Naive B cell (primary cell): ENCODE results near the gene PCA3. TPM values are rescaled to one million over a fixed set of nuclear protein-coding genes. Genes with fewer than 3 reads are reported as not detected.

Experiments used
- ATAC-seq, 2 donors: fragments of 150-1000 bp; cut with Tn5 transposase; 2 replicates each; pipeline ENCODE4 v1.10.0; 2021; ENCODE audit warnings: low read depth in 2 of 2, mild to moderate bottlenecking in 2 of 2, moderate library complexity in 2 of 2
- DNase-seq: peaks from one replicate; pipeline ENCODE4 v3.0.0; 2022
- H3K27ac Mint-ChIP-seq, 6 donors: one replicate each; pipeline ENCODE4 v1.8.0; 2020 to 2022; ENCODE audit warnings: mild to moderate bottlenecking in 6 of 6, mixed read lengths in 6 of 6, moderate library complexity in 5 of 6, inconsistent platforms in 2 of 6
- H3K27me3 Mint-ChIP-seq, 3 donors: one replicate each; pipeline ENCODE4 v1.8.0; 2021 to 2022; ENCODE audit warnings: mixed read lengths in 3 of 3, mild to moderate bottlenecking in 1 of 3
- H3K36me3 Mint-ChIP-seq, 2 donors: one replicate each; pipeline ENCODE4 v1.8.0; 2020 to 2022; ENCODE audit warnings: mixed read lengths in 2 of 2, inconsistent platforms in 1 of 2, mild to moderate bottlenecking in 1 of 2
- H3K4me1 Mint-ChIP-seq, 3 donors: one replicate each; pipeline ENCODE4 v1.8.0; 2020 to 2022; ENCODE audit warnings: mixed read lengths in 3 of 3, inconsistent platforms in 1 of 3, mild to moderate bottlenecking in 1 of 3, moderate library complexity in 1 of 3
- H3K4me3 Mint-ChIP-seq, 8 donors: one replicate each; pipeline ENCODE4 v1.8.0; 2020 to 2022; ENCODE audit warnings: mild to moderate bottlenecking in 8 of 8, mixed read lengths in 8 of 8, moderate library complexity in 8 of 8, inconsistent platforms in 2 of 8
- H3K9me3 Mint-ChIP-seq, 7 donors: one replicate each; pipeline ENCODE4 v1.8.0; 2020 to 2022; ENCODE audit warnings: mixed read lengths in 7 of 7, mild to moderate bottlenecking in 5 of 7, inconsistent platforms in 2 of 7, moderate library complexity in 1 of 7
- polyA plus RNA-seq, 6 donors: library from polyadenylated mRNA; unstranded; fragments of 300-500 nt; fragmentation: Illumina TruSeq; gene quantifications; one replicate each; pipeline ENCODE4 v1.2.3, GENCODE V29; 2021; ENCODE audit warnings: low read depth in 6 of 6

PCA3 gene
- under 1 TPM in 1 of 6 donors, not detected in 5; 0.64 TPM for polyA plus RNA-seq

DNA sequence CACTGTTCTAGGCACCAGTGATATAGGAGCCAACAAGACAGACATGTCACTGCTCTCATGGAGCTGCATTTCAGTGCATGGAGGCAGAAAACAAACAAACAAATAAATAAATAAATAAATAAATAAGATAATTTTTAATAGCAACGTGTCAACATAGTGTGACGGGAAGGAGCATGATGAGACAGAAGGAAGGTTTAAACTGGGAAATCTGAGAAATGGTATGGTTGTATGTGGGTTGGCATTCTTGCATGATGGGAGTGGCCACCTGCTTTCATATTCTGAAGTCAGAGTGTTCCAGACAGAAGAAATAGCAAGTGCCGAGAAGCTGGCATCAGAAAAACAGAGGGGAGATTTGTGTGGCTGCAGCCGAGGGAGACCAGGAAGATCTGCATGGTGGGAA lies at the start of gene PCA3:
PCA3 (plus strand) TSS at position 301 of the 400 bp plus-strand sequence.
- H3K36me3 Mint-ChIP-seq: no peaks in the 10 kb centered on the region
- DNase-seq: no peak

GRCh38 chr9:76716085-76716672 lies 48.1 kb upstream of the PCA3 start:
- Mint-ChIP-seq H3K4me1 (no peaks in the 10 kb centered on the region), H3K27ac (peak overlapping the region in 1 of 6 donors; percentile 42), H3K36me3 (no peaks in the 10 kb centered on the region), H3K4me3 (no peak overlapping the region), H3K27me3 (peaks cover 12 to 25% (median 19%) of the 10 kb centered on the region in 3 donors), H3K9me3 (peaks cover 0 to 2% (median 0%) of the 10 kb centered on the region in 7 donors)
- DNase-seq (no peak), ATAC-seq (no peak)

More for the DNA sequence above, at the start of gene PCA3:
- no peaks in the 10 kb centered on the region for H3K9me3 Mint-ChIP-seq
- peak within 1 kb of the TSS in 2 of 6 donors; percentile 57 to 84 for H3K27ac Mint-ChIP-seq
- H3K27me3 Mint-ChIP-seq: peaks cover 4 to 20% (median 18%) of the 10 kb centered on the region in 3 donors
- no peak within 1 kb of the TSS for H3K4me3 Mint-ChIP-seq
- H3K4me1 Mint-ChIP-seq: peaks cover 18 to 21% (median 20%) of the 10 kb centered on the region in 3 donors
- ATAC-seq: no peak

DNA sequence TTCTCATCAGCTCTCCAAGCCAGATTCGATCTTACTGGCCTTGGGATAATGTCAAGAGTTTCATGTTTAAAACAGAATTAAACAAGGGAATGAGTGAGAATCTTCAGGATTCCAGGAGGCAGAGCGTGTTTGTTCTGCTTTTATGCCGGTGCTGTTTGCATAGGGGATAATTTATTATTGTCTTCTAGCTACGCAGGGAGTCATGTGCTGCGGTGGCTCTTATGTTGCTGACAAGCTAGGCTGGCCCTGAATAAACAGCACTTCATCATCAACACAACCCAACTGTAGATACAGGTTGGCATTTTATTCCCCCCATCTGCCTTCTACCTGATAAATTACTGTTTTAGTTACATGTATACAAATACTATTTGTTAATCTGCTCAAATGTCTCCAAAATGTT lies 47.1 kb upstream of the PCA3 start:
- H3K4me1 Mint-ChIP-seq: no peaks in the 10 kb centered on the region
- DNase-seq: no peak
- H3K4me3 Mint-ChIP-seq: no peak overlapping the region
- no peak for ATAC-seq
- peaks cover 12 to 23% (median 18%) of the 10 kb centered on the region in 3 donors for H3K27me3 Mint-ChIP-seq
- H3K9me3 Mint-ChIP-seq: peaks cover 0 to 2% (median 0%) of the 10 kb centered on the region in 7 donors
- no peak overlapping the region for H3K27ac Mint-ChIP-seq
- H3K36me3 Mint-ChIP-seq: no peaks in the 10 kb centered on the region

DNA sequence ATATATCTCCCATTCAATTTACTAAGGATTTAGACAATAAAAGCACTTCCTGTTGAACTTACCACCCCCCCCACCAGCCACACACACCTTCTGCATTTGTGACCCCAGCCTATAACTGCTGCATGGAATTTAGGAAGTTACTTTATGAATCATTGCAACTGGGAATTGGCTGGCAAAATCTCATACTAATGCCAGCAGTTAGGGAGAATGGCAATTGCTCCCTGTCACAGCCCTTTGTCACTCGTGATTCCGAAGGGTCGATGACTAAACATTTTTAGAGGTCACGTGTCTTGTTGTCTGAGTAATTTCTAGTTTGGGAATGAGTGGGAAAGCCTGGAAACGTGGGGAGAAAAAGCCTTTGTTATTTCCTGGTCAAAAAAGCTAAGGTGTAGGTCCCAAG lies 46.6 kb upstream of the PCA3 start:
- Mint-ChIP-seq H3K27me3 (peaks cover 12 to 23% (median 18%) of the 10 kb centered on the region in 3 donors), H3K9me3 (peaks cover 0 to 2% (median 0%) of the 10 kb centered on the region in 7 donors), H3K4me1 (no peaks in the 10 kb centered on the region), H3K27ac (no peak overlapping the region), H3K4me3 (no peak overlapping the region), H3K36me3 (no peaks in the 10 kb centered on the region)
- ATAC-seq (no peak), DNase-seq (no peak)

- peaks cover 0 to 2% (median 0%) of the 10 kb centered on the region in 7 donors for H3K9me3 Mint-ChIP-seq
- no peaks in the 10 kb centered on the region for H3K36me3 Mint-ChIP-seq
- ATAC-seq (no peak), DNase-seq (no peak)
- H3K27me3 Mint-ChIP-seq: peaks cover 12 to 23% (median 18%) of the 10 kb centered on the region in 3 donors
- no peak overlapping the region for H3K4me3 Mint-ChIP-seq
- H3K27ac Mint-ChIP-seq: no peak overlapping the region
- no peaks in the 10 kb centered on the region for H3K4me1 Mint-ChIP-seq
These were observed 46.1 kb upstream of the PCA3 start for GRCh38 chr9:76718166-76718565.

DNA sequence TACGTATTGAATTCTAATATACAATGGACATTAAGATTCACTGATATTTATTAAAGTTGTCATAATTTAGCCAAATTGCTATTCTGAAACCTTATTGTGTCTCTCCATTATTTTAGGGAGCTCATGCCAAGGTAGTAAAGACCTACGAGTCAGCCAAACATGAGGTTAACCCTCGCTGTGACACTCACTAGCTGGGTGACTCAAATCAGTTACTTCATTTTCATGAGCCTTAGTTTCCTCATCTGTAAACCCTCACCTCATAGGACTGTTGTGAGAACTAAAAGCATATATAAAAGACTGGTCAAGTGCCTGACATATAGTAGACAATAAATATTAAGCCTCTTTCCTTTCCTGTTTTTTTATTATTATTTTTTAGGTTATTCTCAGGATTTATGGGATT lies 44.0 kb upstream of the PCA3 start:
- Mint-ChIP-seq H3K36me3 (no peaks in the 10 kb centered on the region), H3K9me3 (peaks cover 0 to 2% (median 0%) of the 10 kb centered on the region in 7 donors), H3K4me3 (no peak overlapping the region), H3K27me3 (peaks cover 14 to 23% (median 23%) of the 10 kb centered on the region in 3 donors), H3K27ac (no peak overlapping the region), H3K4me1 (no peaks in the 10 kb centered on the region)
- ATAC-seq: no peak
- no peak for DNase-seq

- ATAC-seq: no peak
- Mint-ChIP-seq H3K4me1 (no peaks in the 10 kb centered on the region), H3K4me3 (no peak overlapping the region), H3K27ac (peak overlapping the region in 1 of 6 donors; percentile 59), H3K9me3 (no peaks in the 10 kb centered on the region), H3K27me3 (peaks cover 12 to 17% (median 14%) of the 10 kb centered on the region in 3 donors), H3K36me3 (no peaks in the 10 kb centered on the region)
- DNase-seq: no peak
These were observed 39.2 kb upstream of the PCA3 start for GRCh38 chr9:76725011-76725546.

- ATAC-seq (no peak), DNase-seq (no peak)
- H3K4me3 Mint-ChIP-seq: no peak overlapping the region
- H3K9me3 Mint-ChIP-seq: no peaks in the 10 kb centered on the region
- H3K27me3 Mint-ChIP-seq: peaks cover 13 to 18% (median 17%) of the 10 kb centered on the region in 3 donors
- no peak overlapping the region for H3K27ac Mint-ChIP-seq
- H3K4me1 Mint-ChIP-seq: no peaks in the 10 kb centered on the region
- H3K36me3 Mint-ChIP-seq: no peaks in the 10 kb centered on the region
These were observed 38.4 kb upstream of the PCA3 start for GRCh38 chr9:76725885-76726284.

DNA sequence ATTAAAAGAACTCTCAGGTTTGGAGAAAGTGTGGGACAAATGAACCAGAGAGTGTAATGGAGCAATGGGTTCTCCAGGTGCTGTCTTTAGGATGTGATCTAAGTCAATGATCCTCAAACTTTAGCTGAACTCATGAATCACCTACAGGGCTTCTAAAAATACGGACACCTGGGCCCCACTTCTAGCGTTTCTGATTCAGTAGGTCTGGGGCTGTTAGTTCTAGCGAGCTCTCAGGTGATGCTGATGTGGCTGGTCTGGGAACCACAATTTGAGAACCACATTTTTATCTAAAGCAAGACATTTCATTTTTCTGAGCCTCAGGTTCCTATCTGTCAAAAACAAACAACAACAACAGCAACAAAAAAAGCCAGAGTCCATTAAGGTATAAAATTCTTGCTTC lies 35.1 kb upstream of the PCA3 start:
- Mint-ChIP-seq H3K27ac (no peak overlapping the region), H3K36me3 (no peaks in the 10 kb centered on the region), H3K4me1 (no peaks in the 10 kb centered on the region), H3K4me3 (no peak overlapping the region), H3K9me3 (no peaks in the 10 kb centered on the region), H3K27me3 (peaks cover 6 to 18% (median 17%) of the 10 kb centered on the region in 3 donors)
- DNase-seq (no peak), ATAC-seq (no peak)

DNA sequence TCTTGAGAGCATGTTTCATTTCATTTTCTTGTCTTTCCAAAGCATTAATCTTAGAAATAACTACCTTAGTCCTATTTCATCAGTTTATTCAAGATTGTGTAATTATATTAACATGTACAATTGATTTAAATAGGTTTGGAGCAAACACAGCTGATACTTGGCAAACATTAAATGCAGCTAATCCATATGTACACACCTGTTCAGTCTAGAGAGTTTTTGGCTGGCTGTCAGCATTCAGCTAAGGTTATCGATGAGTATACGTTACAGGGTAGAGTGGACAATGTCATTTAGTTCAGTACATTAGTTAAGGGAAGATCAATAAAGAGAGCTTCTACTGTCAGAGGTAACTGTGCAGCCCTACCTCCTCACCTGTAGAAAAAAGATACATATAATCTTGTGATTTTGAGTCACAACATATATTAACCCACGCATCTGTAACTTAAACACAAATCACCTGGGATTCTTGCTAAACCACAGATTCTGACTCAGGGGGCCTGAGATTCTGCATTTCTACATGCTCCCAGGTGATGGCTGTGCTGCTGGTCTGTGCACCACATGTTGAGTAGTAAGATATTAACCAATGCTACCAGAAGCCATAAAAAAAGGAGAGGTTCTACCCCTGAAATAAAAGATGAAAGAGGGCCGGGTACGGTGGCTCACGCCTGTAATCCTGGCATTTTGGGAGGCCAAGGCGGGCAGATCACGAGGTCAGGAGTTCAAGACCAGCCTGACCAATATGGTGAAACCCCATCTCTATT lies 34.1 kb upstream of the PCA3 start:
- Mint-ChIP-seq H3K9me3 (no peaks in the 10 kb centered on the region), H3K27me3 (peaks cover 6 to 17% (median 12%) of the 10 kb centered on the region in 3 donors), H3K36me3 (no peaks in the 10 kb centered on the region), H3K4me3 (no peak overlapping the region), H3K4me1 (no peaks in the 10 kb centered on the region), H3K27ac (no peak overlapping the region)
- ATAC-seq: no peak
- no peak for DNase-seq

GRCh38 chr9:76730801-76731200 lies 33.4 kb upstream of the PCA3 start:
- H3K27ac Mint-ChIP-seq: no peak overlapping the region
- ATAC-seq: no peak
- H3K4me1 Mint-ChIP-seq: no peaks in the 10 kb centered on the region
- no peak for DNase-seq
- no peak overlapping the region for H3K4me3 Mint-ChIP-seq
- no peaks in the 10 kb centered on the region for H3K36me3 Mint-ChIP-seq
- peaks cover 6 to 10% (median 6%) of the 10 kb centered on the region in 3 donors for H3K27me3 Mint-ChIP-seq
- H3K9me3 Mint-ChIP-seq: no peaks in the 10 kb centered on the region

DNA sequence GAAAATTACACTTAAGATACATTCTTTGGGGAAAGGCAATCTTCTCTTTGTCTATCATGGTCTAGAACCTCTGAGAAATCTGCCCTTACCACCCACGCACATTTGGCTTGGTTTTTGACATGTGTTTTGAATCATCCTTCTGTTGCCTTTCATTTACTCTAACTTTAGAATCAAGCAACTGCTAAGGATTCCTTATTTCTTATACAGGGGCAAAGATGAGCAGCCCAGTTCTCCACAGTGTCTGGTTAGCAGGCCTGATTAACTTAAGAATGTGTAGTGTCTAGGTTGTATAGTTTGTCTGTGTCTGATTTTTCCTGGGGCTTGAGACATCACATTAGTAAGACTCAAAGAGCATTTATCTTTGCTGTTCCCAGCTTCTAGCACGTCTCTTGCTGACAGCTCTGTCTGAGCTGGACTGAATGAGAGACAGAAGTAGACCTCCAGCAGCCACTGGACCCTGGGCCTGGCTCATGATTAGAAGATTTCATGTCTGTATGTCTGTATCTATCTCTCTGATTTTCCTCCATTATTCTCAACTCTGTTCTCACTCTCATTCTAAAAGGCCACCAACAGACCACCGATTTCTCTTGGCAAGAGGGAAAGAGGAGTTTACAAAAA lies 31.8 kb upstream of the PCA3 start:
- DNase-seq (no peak), ATAC-seq (no peak)
- H3K27ac Mint-ChIP-seq: peak overlapping the region in 1 of 6 donors; percentile 11
- H3K36me3 Mint-ChIP-seq: no peaks in the 10 kb centered on the region
- no peak overlapping the region for H3K4me3 Mint-ChIP-seq
- H3K27me3 Mint-ChIP-seq: peaks cover 0 to 6% (median under 1%) of the 10 kb centered on the region in 3 donors
- no peaks in the 10 kb centered on the region for H3K9me3 Mint-ChIP-seq
- H3K4me1 Mint-ChIP-seq: peaks cover 0 to 7% (median 5%) of the 10 kb centered on the region in 3 donors

GRCh38 chr9:76733096-76733495 lies 31.1 kb upstream of the PCA3 start:
- Mint-ChIP-seq H3K27me3 (peaks cover 0 to 6% (median under 1%) of the 10 kb centered on the region in 3 donors), H3K4me1 (peaks cover 0 to 7% (median 5%) of the 10 kb centered on the region in 3 donors), H3K27ac (no peak overlapping the region), H3K4me3 (no peak overlapping the region), H3K36me3 (no peaks in the 10 kb centered on the region), H3K9me3 (no peaks in the 10 kb centered on the region)
- DNase-seq (no peak), ATAC-seq (no peak)
